ENCODE data around the gene JMJD4.
"Not testable (repeated sequence)": the region's sequence is repeated elsewhere in the genome, so short reads cannot be mapped to it uniquely, and the experiment has no call there.

The JMJD4 gene

GRCh38 chr1:227718932-227719331, 16.2 kb downstream of the JMJD4 start:
- Histone ChIP-seq H3K27ac (no peak overlapping the region), H3K36me3 (ENCODE audit: insufficient read depth, low read length) (no peaks in the 10 kb centered on the region), H3K9ac (ENCODE audit: insufficient read length) (no peak overlapping the region), H3K9me3 (ENCODE audit: low read depth, low read length) (no peaks in the 10 kb centered on the region), H3K4me3 (no peak overlapping the region)
- TF ChIP-seq FOXP2 (optimal IDR thresholded peaks at IDR 0.05; ENCODE audit: control extremely low read depth, extremely low read length, insufficient read depth) (no peak), POLR2AphosphoS5 (IDR thresholded peaks at IDR 0.05; ENCODE audit: borderline replicate concordance, low read depth, low read length) (no peak), EZH2 (IDR thresholded peaks at IDR 0.05) (no peak)
- no peak for DNase-seq (ENCODE audit: low read depth, low spot score)

GRCh38 chr1:227712648-227713047, 22.5 kb downstream of the JMJD4 start:
- Histone ChIP-seq H3K9ac (ENCODE audit: insufficient read length) (no peak overlapping the region), H3K36me3 (ENCODE audit: insufficient read depth, low read length) (no peaks in the 10 kb centered on the region), H3K27ac (no peak overlapping the region), H3K9me3 (ENCODE audit: low read depth, low read length) (no peaks in the 10 kb centered on the region), H3K4me3 (no peak overlapping the region)
- TF ChIP-seq POLR2AphosphoS5 (IDR thresholded peaks at IDR 0.05; ENCODE audit: borderline replicate concordance, low read depth, low read length) (no peak), FOXP2 (optimal IDR thresholded peaks at IDR 0.05; ENCODE audit: control extremely low read depth, extremely low read length, insufficient read depth) (no peak), EZH2 (IDR thresholded peaks at IDR 0.05) (no peak)
- DNase-seq (ENCODE audit: low read depth, low spot score), result no peak

GRCh38 chr1:227710474-227710873, 24.6 kb downstream of the JMJD4 start:
- not testable (repeated sequence) for H3K36me3 ChIP-seq (ENCODE audit: insufficient read depth, low read length); H3K4me3 ChIP-seq; H3K9ac ChIP-seq (ENCODE audit: insufficient read length); DNase-seq (ENCODE audit: low read depth, low spot score); H3K9me3 ChIP-seq (ENCODE audit: low read depth, low read length); H3K27ac ChIP-seq

GRCh38 chr1:227709451-227709850, 25.7 kb downstream of the JMJD4 start:
- H3K9me3 ChIP-seq (ENCODE audit: low read depth, low read length), result no peaks in the 10 kb centered on the region
- no peak for DNase-seq (ENCODE audit: low read depth, low spot score)
- H3K36me3 ChIP-seq (ENCODE audit: insufficient read depth, low read length), result no peaks in the 10 kb centered on the region
- no peak overlapping the region for H3K9ac ChIP-seq (ENCODE audit: insufficient read length)
- H3K4me3 ChIP-seq, result no peak overlapping the region
- TF ChIP-seq POLR2AphosphoS5 (IDR thresholded peaks at IDR 0.05; ENCODE audit: borderline replicate concordance, low read depth, low read length) (no peak), EZH2 (IDR thresholded peaks at IDR 0.05) (no peak), FOXP2 (optimal IDR thresholded peaks at IDR 0.05; ENCODE audit: control extremely low read depth, extremely low read length, insufficient read depth) (no peak)
- H3K27ac ChIP-seq, result no peak overlapping the region

GRCh38 chr1:227707846-227708245, 27.3 kb downstream of the JMJD4 start:
- no peak overlapping the region for H3K27ac ChIP-seq
- DNase-seq (ENCODE audit: low read depth, low spot score), result no peak
- TF ChIP-seq EZH2 (IDR thresholded peaks at IDR 0.05), result no peak
- TF ChIP-seq FOXP2 (optimal IDR thresholded peaks at IDR 0.05; ENCODE audit: control extremely low read depth, extremely low read length, insufficient read depth), result no peak
- TF ChIP-seq POLR2AphosphoS5 (IDR thresholded peaks at IDR 0.05; ENCODE audit: borderline replicate concordance, low read depth, low read length), result no peak
- no peaks in the 10 kb centered on the region for H3K36me3 ChIP-seq (ENCODE audit: insufficient read depth, low read length)
- H3K9ac ChIP-seq (ENCODE audit: insufficient read length), result no peak overlapping the region
- no peak overlapping the region for H3K4me3 ChIP-seq
- H3K9me3 ChIP-seq (ENCODE audit: low read depth, low read length), result no peaks in the 10 kb centered on the region

GRCh38 chr1:227701631-227702030, 33.5 kb downstream of the JMJD4 start:
- H3K27ac ChIP-seq; DNase-seq (ENCODE audit: low read depth, low spot score); H3K9me3 ChIP-seq (ENCODE audit: low read depth, low read length); H3K9ac ChIP-seq (ENCODE audit: insufficient read length); H3K4me3 ChIP-seq; H3K36me3 ChIP-seq (ENCODE audit: insufficient read depth, low read length): not testable (repeated sequence)

GRCh38 chr1:227697321-227697864, 37.7 kb downstream of the JMJD4 start:
- H3K4me3 ChIP-seq, result no peak overlapping the region
- H3K9ac ChIP-seq (ENCODE audit: insufficient read length), result no peak overlapping the region
- no peak for DNase-seq (ENCODE audit: low read depth, low spot score)
- H3K36me3 ChIP-seq (ENCODE audit: insufficient read depth, low read length), result no peaks in the 10 kb centered on the region
- H3K9me3 ChIP-seq (ENCODE audit: low read depth, low read length), result peaks cover 7% of the 10 kb centered on the region; the same call in 1 of the 2 replicates
- TF ChIP-seq EZH2 (IDR thresholded peaks at IDR 0.05), result no peak
- TF ChIP-seq POLR2AphosphoS5 (IDR thresholded peaks at IDR 0.05; ENCODE audit: borderline replicate concordance, low read depth, low read length), result no peak
- TF ChIP-seq FOXP2 (optimal IDR thresholded peaks at IDR 0.05; ENCODE audit: control extremely low read depth, extremely low read length, insufficient read depth), result no peak
- H3K27ac ChIP-seq, result no peak overlapping the region

GRCh38 chr1:227685807-227686206, 49.3 kb downstream of the JMJD4 start:
- no peak overlapping the region for H3K9ac ChIP-seq (ENCODE audit: insufficient read length)
- no peaks in the 10 kb centered on the region for H3K36me3 ChIP-seq (ENCODE audit: insufficient read depth, low read length)
- no peak for DNase-seq (ENCODE audit: low read depth, low spot score)
- H3K9me3 ChIP-seq (ENCODE audit: low read depth, low read length), result peaks cover 5% of the 10 kb centered on the region; the same call in 1 of the 2 replicates
- H3K4me3 ChIP-seq, result no peak overlapping the region
- TF ChIP-seq FOXP2 (optimal IDR thresholded peaks at IDR 0.05; ENCODE audit: control extremely low read depth, extremely low read length, insufficient read depth), result no peak
- no peak for TF ChIP-seq EZH2 (IDR thresholded peaks at IDR 0.05)
- TF ChIP-seq POLR2AphosphoS5 (IDR thresholded peaks at IDR 0.05; ENCODE audit: borderline replicate concordance, low read depth, low read length), result no peak
- no peak overlapping the region for H3K27ac ChIP-seq

Measured in SK-N-MC (cell line).